ENCODE data around the gene MAPKAP1. TPM values are rescaled to one million over a fixed set of nuclear protein-coding genes. Genes with fewer than 3 reads are reported as not detected.

MAPKAP1 gene
- 57.5 and 70.4 TPM in 2 replicates for polyA plus RNA-seq
- 75.7 and 80.6 TPM in 2 replicates for polyA minus RNA-seq

- peaks cover 29% of the 10 kb centered on the region for H3K79me2 ChIP-seq (replicated peaks; ENCODE audit: insufficient read depth, low read length)
- no peaks in the 10 kb centered on the region for H3K36me3 ChIP-seq (ENCODE audit: insufficient read depth, low read length)
- H4K20me1 ChIP-seq (ENCODE audit: insufficient read depth): no peaks in the 10 kb centered on the region
- peak within 1 kb of the TSS; percentile 63 for H3K27ac ChIP-seq (ENCODE audit: low read length)
- TF ChIP-seq EZH2 (IDR thresholded peaks at IDR 0.05; ENCODE audit: borderline replicate concordance, insufficient read depth, low read length, poor library complexity, severe bottlenecking) (no peak), POLR2AphosphoS5 (IDR thresholded peaks at IDR 0.05) (peak; percentile 84), TAF1 (IDR thresholded peaks at IDR 0.05; ENCODE audit: low read depth) (peak; percentile 65), RAD21 (conservative IDR thresholded peaks at IDR 0.05) (peak; percentile 51), CTCF (IDR thresholded peaks at IDR 0.05; ENCODE audit: poor library complexity, severe bottlenecking) (no peak), EP300 (conservative IDR thresholded peaks at IDR 0.05; ENCODE audit: poor library complexity, severe bottlenecking) (peak; percentile 27), SMC3 (conservative IDR thresholded peaks at IDR 0.05; ENCODE audit: poor library complexity) (peak; percentile 51), MXI1 (conservative IDR thresholded peaks at IDR 0.05; ENCODE audit: poor library complexity, severe bottlenecking) (no peak), REST (IDR thresholded peaks at IDR 0.05; ENCODE audit: borderline replicate concordance) (peak; percentile 37)
- no peaks in the 10 kb centered on the region for H3F3A ChIP-seq (ENCODE audit: insufficient read depth, low read length, poor library complexity, severe bottlenecking)
- no peaks in the 10 kb centered on the region for H3K27me3 ChIP-seq (ENCODE audit: insufficient read depth, low read depth, low read length)
- peak within 1 kb of the TSS; percentile 58 for H2AFZ ChIP-seq (ENCODE audit: low read depth, low read length)
- no peaks in the 10 kb centered on the region for H3K9me2 ChIP-seq (ENCODE audit: insufficient read depth, low read length)
- no peaks in the 10 kb centered on the region for H3K9me3 ChIP-seq (ENCODE audit: low read length)
- H3K4me3 ChIP-seq (ENCODE audit: low read length): peak within 1 kb of the TSS; percentile 84
- peak within 1 kb of the TSS; percentile 74 for H3K9ac ChIP-seq (ENCODE audit: low read length)
- H3K4me2 ChIP-seq (ENCODE audit: low read length): peak within 1 kb of the TSS; percentile 95
Measured at GRCh38 chr9:125706651-125707471, at the start of gene MAPKAP1. MAPKAP1 (minus strand) TSS chr9:125707208; CDS start chr9:125672574, 34,634 bp downstream.

GRCh38 chr9:125756518-125756917, 49.5 kb upstream of the MAPKAP1 start:
- Histone ChIP-seq H3K4me2 (ENCODE audit: low read length) (peak overlapping the region; percentile 9), H4K20me1 (ENCODE audit: insufficient read depth) (no peaks in the 10 kb centered on the region), H3K79me2 (replicated peaks; ENCODE audit: insufficient read depth, low read length) (peaks cover 100% of the 10 kb centered on the region), H3K27me3 (ENCODE audit: insufficient read depth, low read depth, low read length) (no peaks in the 10 kb centered on the region), H3K9ac (ENCODE audit: low read length) (peak overlapping the region; percentile 23), H3K36me3 (ENCODE audit: insufficient read depth, low read length) (no peaks in the 10 kb centered on the region), H3K9me3 (ENCODE audit: low read length) (no peaks in the 10 kb centered on the region), H2AFZ (ENCODE audit: low read depth, low read length) (no peak overlapping the region), H3K4me3 (ENCODE audit: low read length) (peak overlapping the region; percentile 89), H3K27ac (ENCODE audit: low read length) (peak overlapping the region; percentile 98), H3F3A (ENCODE audit: insufficient read depth, low read length, poor library complexity, severe bottlenecking) (no peaks in the 10 kb centered on the region), H3K9me2 (ENCODE audit: insufficient read depth, low read length) (no peaks in the 10 kb centered on the region)
- no peak for TF ChIP-seq SMC3 (conservative IDR thresholded peaks at IDR 0.05; ENCODE audit: poor library complexity)
- TF ChIP-seq POLR2AphosphoS5 (IDR thresholded peaks at IDR 0.05): peak; percentile 17
